H1 (cell line): ENCODE data around the gene MUC13. TPM values are rescaled to one million over a fixed set of nuclear protein-coding genes. Genes with fewer than 3 reads are reported as not detected.

Experiments used
- CTCF ChIA-PET: fragments of 300-600 bp; sonication (Branson Sonifier 250); formaldehyde crosslinking; loops from one replicate; lab custom pipeline; 2021; ENCODE audit not compliant: partially characterized antibody; lab: Charles Lee
- POLR2A ChIA-PET: fragments of 300-600 bp; sonication (Branson Sonifier 250); formaldehyde crosslinking; loops from one replicate; lab custom pipeline; 2021; ENCODE audit warnings: inconsistent platforms; ENCODE audit not compliant: partially characterized antibody; lab: Charles Lee
- DNase-seq, 2 experiments: peaks; one replicate each; pipeline versions ENCODE4 v3.0.0 to v3.0.0-alpha.2; 2010 to 2022; ENCODE audit warnings: low spot score in 2 of 2, low read depth in 1 of 2, mixed read lengths in 1 of 2
- FAIRE-seq: peaks from 2 replicates; lab custom pipeline; 2011; peaks lifted over from hg19 to GRCh38; lab: Jason Lieb, UNC
- H2AFZ ChIP-seq: 2 replicates; pipeline ENCODE4 v1.8.1; 2012; ENCODE audit warnings: low read length, inconsistent platforms
- H2AK5ac ChIP-seq: 2 replicates; pipeline ENCODE4 v1.6.1; 2013; ENCODE audit warnings: low read depth, low read length
- H2BK120ac ChIP-seq: replicated peaks from 2 replicates; pipeline ENCODE3; 2013; ENCODE audit warnings: low read depth, low read length, inconsistent platforms
- H2BK12ac ChIP-seq: 2 replicates; pipeline ENCODE4 v1.6.1; 2013; ENCODE audit warnings: low read depth, low read length
- H2BK15ac ChIP-seq: 2 replicates; pipeline ENCODE4 v1.6.1; 2013; ENCODE audit warnings: low read length
- H2BK20ac ChIP-seq: 2 replicates; pipeline ENCODE4 v1.6.1; 2013; ENCODE audit warnings: low read length
- H2BK5ac ChIP-seq: 2 replicates; pipeline ENCODE4 v1.6.1; 2013; ENCODE audit warnings: low read depth, low read length
- H3K14ac ChIP-seq: 2 replicates; pipeline ENCODE4 v1.6.1; 2013; ENCODE audit warnings: inconsistent platforms; ENCODE audit not compliant: insufficient read length
- H3K18ac ChIP-seq: 2 replicates; pipeline ENCODE4 v1.6.1; 2013; ENCODE audit warnings: low read length; ENCODE audit errors: extremely low read depth
- H3K23ac ChIP-seq: 2 replicates; pipeline ENCODE4 v1.6.1; 2013; ENCODE audit warnings: inconsistent platforms; ENCODE audit not compliant: insufficient read length
- H3K23me2 ChIP-seq: 2 replicates; pipeline ENCODE4 v1.6.1; 2013; ENCODE audit warnings: low read depth, low read length
- H3K27ac ChIP-seq: 2 replicates; pipeline ENCODE4 v1.6.1; 2011; ENCODE audit warnings: low read depth, low read length, inconsistent platforms
- H3K27me3 ChIP-seq, 4 experiments: replicated peaks in 1 of 4; 1 replicate in 1 of 4; 2 replicates in 3 of 4; pipeline versions ENCODE4 v1.6.1 to v1.8.1; 2011 to 2013; ENCODE audit warnings: low read length in 3 of 4, mild to moderate bottlenecking in 3 of 4, inconsistent platforms in 2 of 4, mixed read lengths in 2 of 4, moderate library complexity in 1 of 4; ENCODE audit not compliant: control insufficient read depth in 3 of 4, insufficient read depth in 3 of 4; ENCODE audit errors: extremely low read depth in 1 of 4
- H3K36me3 ChIP-seq, 4 experiments: 2 replicates each; pipeline versions ENCODE4 v1.6.1 to v1.8.1; 2011 to 2013; ENCODE audit warnings: mild to moderate bottlenecking in 4 of 4, low read length in 3 of 4, moderate library complexity in 2 of 4, control low read depth in 1 of 4, inconsistent platforms in 1 of 4; ENCODE audit not compliant: insufficient read depth in 4 of 4, control insufficient read depth in 2 of 4
- H3K4ac ChIP-seq: replicated peaks from 2 replicates; pipeline ENCODE3; 2013; ENCODE audit warnings: low read length, low read depth, mixed read lengths, inconsistent platforms; ENCODE audit not compliant: insufficient read length
- H3K4me1 ChIP-seq, 4 experiments: replicated peaks in 1 of 4; 1 replicate in 1 of 4; 2 replicates in 3 of 4; pipeline versions ENCODE4 v1.6.1 to v1.8.1; 2011 to 2013; ENCODE audit warnings: low read length in 3 of 4, inconsistent platforms in 2 of 4, mixed read lengths in 1 of 4; ENCODE audit not compliant: insufficient read depth in 4 of 4, control insufficient read depth in 3 of 4
- H3K4me2 ChIP-seq, 2 experiments: 2 replicates each; pipeline versions ENCODE4 v1.6.1 to v1.8.1; 2011 to 2013; ENCODE audit warnings: low read depth in 2 of 2, low read length in 2 of 2, control low read depth in 1 of 2, inconsistent platforms in 1 of 2, mild to moderate bottlenecking in 1 of 2; ENCODE audit not compliant: insufficient read depth in 1 of 2
- H3K4me3 ChIP-seq, 4 experiments: fragments of 200-600, 300-600 bp in 1 of 4; sonication (generic), shearing (Covaris generic), sonication (Bioruptor Twin) in 1 of 4; 2 replicates each; pipeline versions ENCODE4 v1.5.1 to v1.8.1; 2011 to 2016; ENCODE audit warnings: low read length in 4 of 4, low read depth in 3 of 4, control low read depth in 2 of 4, inconsistent platforms in 2 of 4, mild to moderate bottlenecking in 2 of 4, mixed read lengths in 1 of 4, moderate library complexity in 1 of 4; ENCODE audit not compliant: insufficient read depth in 2 of 4; ENCODE audit errors: extremely low read depth in 1 of 4
- H3K56ac ChIP-seq: replicated peaks from 2 replicates; pipeline ENCODE3; 2013; ENCODE audit warnings: low read depth, mild to moderate bottlenecking, mixed read lengths, low read length, inconsistent platforms; ENCODE audit not compliant: insufficient read length
- H3K79me1 ChIP-seq: 2 replicates; pipeline ENCODE4 v1.6.1; 2013; ENCODE audit warnings: low read depth, low read length, control low read depth
- H3K79me2 ChIP-seq, 2 experiments: 2 replicates each; pipeline versions ENCODE4 v1.6.1 to v1.8.1; 2012 to 2013; ENCODE audit warnings: low read length in 2 of 2, mild to moderate bottlenecking in 2 of 2, inconsistent platforms in 1 of 2; ENCODE audit not compliant: insufficient read depth in 2 of 2, control insufficient read depth in 1 of 2
- H3K9ac ChIP-seq, 4 experiments: replicated peaks in 1 of 4; 1 replicate in 1 of 4; 2 replicates in 3 of 4; pipeline versions ENCODE4 v1.6.1 to v1.8.1; 2011 to 2013; ENCODE audit warnings: low read depth in 3 of 4, low read length in 3 of 4, control low read depth in 2 of 4, mild to moderate bottlenecking in 2 of 4, moderate library complexity in 2 of 4, inconsistent platforms in 1 of 4; ENCODE audit errors: extremely low read depth in 1 of 4
- H3K9me3 ChIP-seq, 2 experiments: 2 replicates each; pipeline versions ENCODE4 v1.6.1 to v1.8.1; 2012 to 2013; ENCODE audit warnings: mild to moderate bottlenecking in 2 of 2, moderate library complexity in 2 of 2, control low read depth in 1 of 2, inconsistent platforms in 1 of 2, low read depth in 1 of 2, low read length in 1 of 2, mixed read lengths in 1 of 2; ENCODE audit not compliant: insufficient read depth in 2 of 2
- H4K20me1 ChIP-seq, 2 experiments: replicated peaks in 1 of 2; 2 replicates each; pipeline versions ENCODE3 to v1.8.1; 2011 to 2013; ENCODE audit warnings: inconsistent platforms in 2 of 2, low read length in 2 of 2, mild to moderate bottlenecking in 1 of 2; ENCODE audit not compliant: insufficient read depth in 2 of 2, control insufficient read depth in 1 of 2
- H4K5ac ChIP-seq: 2 replicates; pipeline ENCODE4 v1.6.1; 2013; ENCODE audit warnings: low read length, low read depth, mixed read lengths, inconsistent platforms; ENCODE audit not compliant: insufficient read length
- H4K8ac ChIP-seq: 2 replicates; pipeline ENCODE4 v1.8.0; 2013; ENCODE audit warnings: mild to moderate bottlenecking, moderate library complexity, low read length, inconsistent platforms; ENCODE audit not compliant: insufficient read depth; ENCODE audit errors: extremely low read depth
- H4K91ac ChIP-seq: replicated peaks from 2 replicates; pipeline ENCODE3; 2013; ENCODE audit warnings: low read length, mixed read lengths, inconsistent platforms; ENCODE audit not compliant: insufficient read length
- HDAC2 ChIP-seq, 2 experiments: fragments of 300-600 bp in 1 of 2; sonication (generic) in 1 of 2; IDR thresholded peaks; 2 replicates each; pipeline ENCODE4 v1.6.1; 2011 to 2012; ENCODE audit warnings: low read depth in 2 of 2, low read length in 2 of 2, mild to moderate bottlenecking in 2 of 2, moderate library complexity in 2 of 2, borderline replicate concordance in 1 of 2, inconsistent platforms in 1 of 2
- JUN ChIP-seq: IDR thresholded peaks from 2 replicates; pipeline ENCODE4 v1.6.1; 2011; ENCODE audit warnings: low read depth, mild to moderate bottlenecking, improper control_type of control experiment, low read length
- KDM5A ChIP-seq: fragments of 200-600 bp; IDR thresholded peaks from 2 replicates; pipeline ENCODE4 v1.7.1; 2012; ENCODE audit warnings: mild to moderate bottlenecking, low read length, inconsistent platforms, mixed read lengths
- SIN3A ChIP-seq, 2 experiments: IDR thresholded peaks in 1 of 2; conservative IDR thresholded peaks in 1 of 2; 2 replicates each; pipeline ENCODE4 v1.6.1; 2011 to 2012; ENCODE audit warnings: low read length in 2 of 2, improper control_type of control experiment in 1 of 2, low read depth in 1 of 2, mild to moderate bottlenecking in 1 of 2
- TBP ChIP-seq: IDR thresholded peaks from 2 replicates; pipeline ENCODE4 v1.6.1; 2011; ENCODE audit warnings: low read depth, low read length, improper control_type of control experiment
- WGBS, 2 experiments: shearing (Covaris generic) in 1 of 2; methylation state at CpG; one replicate each; pipeline versions ENCODE4 v1.1.6 to v1.1.7; 2013 to 2015; ENCODE audit warnings: low lambda C conversion rate in 2 of 2, mixed read lengths in 2 of 2, inconsistent platforms in 1 of 2, low coverage in 1 of 2, missing lambda C conversion rate in 1 of 2; ENCODE audit not compliant: insufficient replicate concordance in 2 of 2, insufficient coverage in 1 of 2, insufficient read length in 1 of 2; ENCODE audit errors: extremely low coverage in 1 of 2, missing lambda C conversion rate in 1 of 2; 5-methylcytosine and 5-hydroxymethylcytosine counted together
- polyA plus RNA-seq, 7 experiments: library from polyadenylated mRNA; depleted of rRNA in 3 of 7; stranded (reverse) in 5 of 7; unstranded in 2 of 7; fragments of >200 nt in 5 of 7; fragments of 200-250 nt in 2 of 7; gene quantifications; 1 replicate in 5 of 7; 2 replicates in 1 of 7; 4 replicates in 1 of 7; pipeline versions ENCODE4 v1.2.1 to v1.2.3, GENCODE V29; 2011 to 2013; ENCODE audit warnings: missing spikeins in 2 of 7, mixed read lengths in 2 of 7
- total RNA-seq: library from RNA; stranded (reverse); fragmentation: NEBNext Ultra II Directional; extraction: Animal tissue kit (Norgen Biotek cat#: 25700); gene quantifications from 2 replicates; pipeline ENCODE4 v1.2.1, GENCODE V29; 2021
- TF ChIP-seq, protein P1 (sequence below): IDR thresholded peaks from 2 replicates; pipeline ENCODE4 v1.6.1; 2011; ENCODE audit warnings: low read depth, mild to moderate bottlenecking, low read length; ENCODE audit not compliant: insufficient read depth
- TF ChIP-seq, protein P2 (sequence below): IDR thresholded peaks from 2 replicates; pipeline ENCODE4 v1.6.1; 2011; ENCODE audit warnings: low read length, improper control_type of control experiment

The MUC13 gene
- total and polyA plus RNA-seq, 2 of the 8 experiments (the other 6 are each of a cell fraction or from before 2014, with no cell fraction given), result not detected

GRCh38 chr3:124969190-124969589 lies 34.6 kb upstream of the MUC13 start:
- ChIA-PET POLR2A (no interaction called here), CTCF (interaction anchor here (0.9 to 1.7 kb wide), 2 partner anchors 14 to 26 kb away, joined by 3 to 4 read pairs; no protein-coding TSS in a partner anchor)
- Histone ChIP-seq H2BK12ac (no peak overlapping the region), H2BK120ac (no peak overlapping the region), H3K79me2 (no peaks in the 10 kb centered on the region), H2BK20ac (no peak overlapping the region), H4K8ac (no peak overlapping the region), H3K18ac (no peak overlapping the region), H3K4me2 (no peak overlapping the region), H2AK5ac (no peak overlapping the region), H3K9me3 (no peaks in the 10 kb centered on the region), H4K5ac (no peak overlapping the region), H2BK15ac (no peak overlapping the region), H3K27me3 (no peaks in the 10 kb centered on the region), H4K91ac (no peak overlapping the region), H4K20me1 (no peaks in the 10 kb centered on the region), H3K27ac (no peak overlapping the region), H3K4ac (no peak overlapping the region), H3K4me3 (no peak overlapping the region), H3K79me1 (no peaks in the 10 kb centered on the region), H2AFZ (no peak overlapping the region), H3K9ac (no peak overlapping the region), H3K36me3 (peaks cover 0 to 4% (median 0%) of the 10 kb centered on the region in 4 experiments; a peak in 2 of 8 replicates), H3K4me1 (no peaks in the 10 kb centered on the region), H2BK5ac (no peak overlapping the region), H3K14ac (no peak overlapping the region), H3K23ac (no peak overlapping the region), H3K23me2 (no peaks in the 10 kb centered on the region), H3K56ac (no peak overlapping the region)
- no peak for DNase-seq
- FAIRE-seq, result no peak
- TF ChIP-seq JUN, result no peak
- TF ChIP-seq, protein P1, sequence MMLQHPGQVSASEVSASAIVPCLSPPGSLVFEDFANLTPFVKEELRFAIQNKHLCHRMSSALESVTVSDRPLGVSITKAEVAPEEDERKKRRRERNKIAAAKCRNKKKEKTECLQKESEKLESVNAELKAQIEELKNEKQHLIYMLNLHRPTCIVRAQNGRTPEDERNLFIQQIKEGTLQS, result no peak
- TF ChIP-seq, protein P2, sequence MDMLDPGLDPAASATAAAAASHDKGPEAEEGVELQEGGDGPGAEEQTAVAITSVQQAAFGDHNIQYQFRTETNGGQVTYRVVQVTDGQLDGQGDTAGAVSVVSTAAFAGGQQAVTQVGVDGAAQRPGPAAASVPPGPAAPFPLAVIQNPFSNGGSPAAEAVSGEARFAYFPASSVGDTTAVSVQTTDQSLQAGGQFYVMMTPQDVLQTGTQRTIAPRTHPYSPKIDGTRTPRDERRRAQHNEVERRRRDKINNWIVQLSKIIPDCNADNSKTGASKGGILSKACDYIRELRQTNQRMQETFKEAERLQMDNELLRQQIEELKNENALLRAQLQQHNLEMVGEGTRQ, result no peak
- no peak for TF ChIP-seq HDAC2 (IDR thresholded peaks at IDR 0.05; ENCODE audit: borderline replicate concordance in 1 of 2, low read depth in 2 of 2, low read length in 2 of 2)
- TF ChIP-seq TBP, result no peak
- no peak for TF ChIP-seq KDM5A
- no peak for TF ChIP-seq SIN3A (conservative IDR thresholded peaks at IDR 0.05 in 1 of 2, IDR thresholded peaks at IDR 0.05 in 1 of 2; ENCODE audit: low read depth in 1 of 2, low read length in 2 of 2)
- WGBS, 2 experiments, result 98% methylated on average over 8 of the region's 8 CpGs; no CpG with 5 or more reads in 1 of the 2 experiments
